RWPE2 (cell line): ENCODE measurements around the gene DISP2.

Experiments
- ATAC-seq: fragments of 200-7000 bp; cut with Tn5 transposase; 3 replicates; pipeline ENCODE4 v1.9.1; 2021; ENCODE audit warnings: low read depth
- DNase-seq: peaks from one replicate; pipeline ENCODE4 v3.0.0-alpha.2; 2020; ENCODE audit warnings: low spot score
- H3K27ac ChIP-seq: fragments of 450-650 bp; 2 replicates; pipeline ENCODE4 v1.5.1; 2017; ENCODE audit warnings: mild to moderate bottlenecking; ENCODE audit not compliant: poor library complexity, severe bottlenecking
- H3K27me3 ChIP-seq: fragments of 250-450 bp; sonication (Bioruptor Pico); 2 replicates; pipeline ENCODE4 v1.5.1; 2021; ENCODE audit warnings: mild to moderate bottlenecking, moderate library complexity; ENCODE audit not compliant: insufficient read depth, poor library complexity, severe bottlenecking
- H3K36me3 ChIP-seq: fragments of 250-450 bp; sonication (Bioruptor Pico); 2 replicates; pipeline ENCODE4 v1.5.1; 2020; ENCODE audit warnings: low read depth, mild to moderate bottlenecking, moderate library complexity
- H3K4me1 ChIP-seq: fragments of 250-450 bp; sonication (Bioruptor Pico); 2 replicates; pipeline ENCODE4 v1.5.1; 2021; ENCODE audit warnings: mild to moderate bottlenecking, moderate library complexity; ENCODE audit not compliant: insufficient read depth, poor library complexity, severe bottlenecking
- H3K4me3 ChIP-seq: fragments of 250-450 bp; sonication (Bioruptor Pico); 2 replicates; pipeline ENCODE4 v1.5.1; 2021; ENCODE audit warnings: mild to moderate bottlenecking, moderate library complexity; ENCODE audit not compliant: severe bottlenecking
- H3K9me3 ChIP-seq: fragments of 250-450 bp; sonication (Bioruptor Pico); 2 replicates; pipeline ENCODE4 v1.5.1; 2021; ENCODE audit warnings: mild to moderate bottlenecking, moderate library complexity; ENCODE audit not compliant: severe bottlenecking
- CTCF ChIP-seq: fragments of 450-650 bp; IDR thresholded peaks from one replicate; pipeline ENCODE4 v1.5.1; 2017; ENCODE audit warnings: mild to moderate bottlenecking, moderate library complexity; ENCODE audit not compliant: poor library complexity, severe bottlenecking

The DISP2 gene

GRCh38 chr15:40327457-40327856, 30.6 kb upstream of the DISP2 start:
- H3K4me1 ChIP-seq: peaks cover 38% of the 10 kb centered on the region
- H3K4me3 ChIP-seq: no peak overlapping the region

GRCh38 chr15:40328176-40328575, 29.8 kb upstream of the DISP2 start:
- H3K4me3 ChIP-seq: no peak overlapping the region
- peaks cover 19% of the 10 kb centered on the region for H3K36me3 ChIP-seq
- H3K9me3 ChIP-seq: no peaks in the 10 kb centered on the region
- ATAC-seq: peak; percentile 45
- no peak for DNase-seq
- H3K27me3 ChIP-seq: no peaks in the 10 kb centered on the region
- H3K4me1 ChIP-seq: peaks cover 38% of the 10 kb centered on the region
- peak overlapping the region; percentile 76 for H3K27ac ChIP-seq
- TF ChIP-seq CTCF: no peak

More at GRCh38 chr15:40327457-40327856, 30.6 kb upstream of the DISP2 start:
- no peak for ATAC-seq
- DNase-seq: peak; percentile 61
- TF ChIP-seq CTCF: no peak
- H3K9me3 ChIP-seq: no peaks in the 10 kb centered on the region
- H3K27ac ChIP-seq: peak overlapping the region; percentile 76
- peaks cover 19% of the 10 kb centered on the region for H3K36me3 ChIP-seq
- no peaks in the 10 kb centered on the region for H3K27me3 ChIP-seq

GRCh38 chr15:40328751-40329150, 29.3 kb upstream of the DISP2 start:
- Histone ChIP-seq H3K36me3 (peaks cover 19% of the 10 kb centered on the region), H3K9me3 (no peaks in the 10 kb centered on the region), H3K27me3 (no peaks in the 10 kb centered on the region), H3K4me3 (no peak overlapping the region), H3K4me1 (peaks cover 38% of the 10 kb centered on the region), H3K27ac (peak overlapping the region; percentile 76)
- no peak for DNase-seq
- ATAC-seq: no peak
- no peak for TF ChIP-seq CTCF

GRCh38 chr15:40329804-40330203, 28.2 kb upstream of the DISP2 start:
- no peak for DNase-seq
- no peak for ATAC-seq
- Histone ChIP-seq H3K36me3 (peaks cover 19% of the 10 kb centered on the region), H3K27ac (peak overlapping the region; percentile 76), H3K4me3 (no peak overlapping the region), H3K9me3 (no peaks in the 10 kb centered on the region), H3K27me3 (no peaks in the 10 kb centered on the region), H3K4me1 (peaks cover 38% of the 10 kb centered on the region)
- no peak for TF ChIP-seq CTCF

DNA sequence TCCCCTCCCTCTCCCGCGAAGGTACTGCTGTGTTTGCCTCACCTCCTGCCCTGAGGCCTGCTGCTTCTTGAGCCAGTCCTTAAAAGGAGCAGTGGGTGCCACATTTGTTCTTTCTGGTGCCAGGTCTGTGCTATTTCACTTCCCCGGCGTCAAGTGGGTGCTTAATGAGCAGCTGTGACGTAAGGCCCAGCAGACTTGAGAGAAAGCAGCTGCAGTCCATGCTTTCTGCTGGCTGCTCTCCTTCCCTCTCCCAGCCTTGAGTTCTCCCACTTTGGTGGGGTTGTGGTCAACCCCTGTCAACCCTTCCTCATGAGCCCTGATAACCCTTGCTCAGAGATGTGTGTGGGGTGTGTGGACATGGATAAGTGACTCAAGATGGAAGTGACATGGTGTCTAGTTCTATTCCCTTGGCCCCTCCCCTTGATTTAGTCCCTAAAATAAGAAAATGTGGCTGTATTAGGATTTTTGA, 27.6 kb upstream of the DISP2 start:
- Histone ChIP-seq H3K27me3 (no peaks in the 10 kb centered on the region), H3K4me3 (no peak overlapping the region), H3K27ac (peak overlapping the region; percentile 76), H3K4me1 (peaks cover 33% of the 10 kb centered on the region), H3K36me3 (peaks cover 21% of the 10 kb centered on the region), H3K9me3 (no peaks in the 10 kb centered on the region)
- no peak for TF ChIP-seq CTCF
- DNase-seq: no peak
- no peak for ATAC-seq
